Right cardiac atrium (tissue), 5 donors: ENCODE data around the gene SMAD6. TPM values are rescaled to one million over a fixed set of nuclear protein-coding genes. Genes with fewer than 3 reads are reported as not detected.

Source experiments
- ATAC-seq, 2 donors: fragments of 200-7000 bp; cut with Tn5 transposase; one replicate each; pipeline versions ENCODE4 v1.8.0 to v1.9.1; 2020; ENCODE audit warnings: moderate library complexity in 2 of 2, mild to moderate bottlenecking in 1 of 2
- DNase-seq, 3 donors: peaks; one replicate each; pipeline ENCODE4 v3.0.0-alpha.2; 2020
- H3K27ac ChIP-seq: one replicate; pipeline ENCODE4 v1.5.1; 2013; ENCODE audit warnings: mild to moderate bottlenecking, low read length, control low read depth, moderate library complexity
- H3K27me3 ChIP-seq: one replicate; pipeline ENCODE4 v1.6.1; 2013; ENCODE audit not compliant: control insufficient read depth, insufficient read depth
- H3K4me1 ChIP-seq: one replicate; pipeline ENCODE4 v1.6.1; 2013; ENCODE audit warnings: low read length; ENCODE audit not compliant: control insufficient read depth, insufficient read depth
- H3K4me3 ChIP-seq: one replicate; pipeline ENCODE4 v1.5.1; 2013; ENCODE audit warnings: low read length, control low read depth
- H3K9me3 ChIP-seq: one replicate; pipeline ENCODE4 v1.6.1; 2013; ENCODE audit warnings: low read length; ENCODE audit not compliant: control insufficient read depth
- WGBS: extraction: QIAGEN DNeasy Blood & Tissue Kit; methylation state at CpG from one replicate; pipeline ENCODE4 v1.1.7; 2013; 5-methylcytosine and 5-hydroxymethylcytosine counted together
- intact Hi-C, 4 donors: fragments of 100-400 bp; cut with DNase I; formaldehyde crosslinking; loops; one replicate each; pipeline versions ENCODE4 v1.11.0 to v1.14.0; 2022 to 2023
- polyA plus RNA-seq: library from polyadenylated mRNA; stranded (reverse); fragments of 200-250 nt; gene quantifications from one replicate; pipeline ENCODE4 v1.2.3, GENCODE V29; 2013
- total RNA-seq, 4 donors: library from RNA; stranded (reverse); fragmentation: NEBNext Ultra II Directional; extraction: Animal tissue kit (Norgen Biotek cat#: 25700); gene quantifications; one replicate each; pipeline ENCODE4 v1.2.1, GENCODE V29; 2021
- donor health status: healthy with polysubstance abuse.
- donor health status: DM: no; HTN: yes; CAD: no.
- donor health status: DM: no; HTN: no; CAD: no.
- donor health status: DM: no; HTN: yes; CAD: no; lungs with severe emphysema.
- donor health status: DM: yes; HTN: yes; CAD: no.

The SMAD6 gene
- total and polyA plus RNA-seq, 5 donors, result 31.6 to 68.8 (median 63.0) TPM

DNA sequence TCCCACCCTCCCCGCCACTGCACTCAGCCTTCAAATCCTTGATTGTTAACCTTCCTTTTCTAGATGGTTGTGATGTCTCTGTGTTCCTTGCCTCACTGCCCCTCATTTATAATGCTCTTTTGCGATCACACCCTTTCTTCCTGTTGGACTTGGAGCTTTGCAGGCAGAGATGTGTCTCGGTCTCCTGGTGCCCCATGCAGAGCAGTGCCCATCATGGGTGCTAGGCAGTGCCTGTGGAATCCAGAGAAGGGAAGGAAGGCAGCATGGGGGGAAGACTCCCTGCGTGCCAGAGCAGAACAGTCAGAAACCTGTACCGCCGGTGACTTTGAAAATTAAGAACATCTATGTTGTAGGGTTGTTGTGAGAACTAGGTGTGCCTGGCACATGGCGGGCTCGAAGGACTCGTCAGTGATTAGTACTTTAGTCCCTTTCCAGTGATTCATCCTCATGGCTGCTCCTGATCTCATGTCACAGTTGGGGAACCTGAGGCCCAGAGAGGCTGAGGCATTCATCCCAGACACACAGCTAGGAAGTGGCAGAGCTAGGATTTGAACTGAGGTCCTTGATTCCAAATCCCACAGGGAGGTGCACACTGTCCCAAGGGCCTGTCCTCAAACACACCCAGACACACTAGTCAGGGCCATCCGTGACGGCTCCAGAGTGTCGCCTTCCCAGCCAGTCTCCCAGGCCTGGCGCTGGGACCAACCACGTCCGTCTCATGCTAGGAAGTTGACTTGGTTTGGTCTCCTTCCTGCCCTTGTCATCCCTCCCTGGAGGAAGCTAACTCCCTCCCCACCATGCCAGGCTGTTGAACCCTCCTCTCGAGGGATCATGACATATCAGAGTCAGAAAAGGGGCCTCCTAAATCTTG is 58.3 kb downstream of the SMAD6 start:
- WGBS, result 50% methylated on average over 16 of the region's 16 CpGs
- Histone ChIP-seq H3K4me3 (no peak overlapping the region), H3K4me1 (peaks cover 58% of the 10 kb centered on the region), H3K27me3 (no peaks in the 10 kb centered on the region), H3K9me3 (no peaks in the 10 kb centered on the region), H3K27ac (peak overlapping the region; percentile 90)
- ATAC-seq (peak; percentile 2 to 49), DNase-seq (peak; percentile 71 to 81 (median 79))
- intact Hi-C loops, result loop anchor here in 3 of 4 donors (5.0 to 10.0 kb wide), 3 partner anchors 43 to 156 kb away; partner anchors contain the start of gene SMAD6 (in 2 of the 3)

DNA sequence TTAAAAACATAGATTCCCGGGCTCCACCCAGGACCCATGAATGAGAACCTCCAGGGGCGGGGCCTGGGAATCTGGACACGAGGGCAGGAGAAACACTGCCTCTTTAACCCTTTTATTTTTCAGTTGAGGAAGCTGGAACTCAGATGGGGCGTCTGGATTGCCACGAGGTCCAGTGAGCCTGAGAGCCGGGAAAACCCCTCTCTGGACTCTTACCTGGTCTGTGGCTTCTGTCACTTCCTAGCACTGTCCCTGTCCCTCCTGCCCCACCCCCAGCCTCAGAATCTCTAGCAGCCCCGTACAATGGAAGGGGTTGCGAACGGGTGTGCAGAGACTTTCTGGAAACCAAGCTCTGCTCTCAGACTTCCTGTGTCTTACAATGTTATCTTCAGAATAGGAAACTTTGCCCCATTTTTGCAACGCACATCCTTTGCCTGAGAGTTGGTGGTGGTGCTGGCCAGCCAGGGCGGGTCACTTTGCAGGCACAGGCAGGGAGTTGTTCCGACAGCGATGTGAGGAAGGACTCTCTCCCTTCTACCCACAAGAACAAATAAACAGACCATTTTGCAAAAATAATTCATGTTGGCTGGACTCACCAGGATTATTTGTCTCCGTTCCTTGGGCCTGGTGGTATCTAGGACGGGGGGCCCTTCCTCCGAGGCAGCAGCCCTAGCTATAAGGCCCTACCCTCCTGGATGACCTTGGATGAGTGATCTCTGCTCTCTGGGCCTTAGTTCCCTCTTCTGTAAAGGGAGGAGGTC is 59.1 kb downstream of the SMAD6 start:
- Histone ChIP-seq H3K4me1 (peaks cover 66% of the 10 kb centered on the region), H3K27me3 (no peaks in the 10 kb centered on the region), H3K4me3 (no peak overlapping the region), H3K27ac (peak overlapping the region; percentile 90), H3K9me3 (no peaks in the 10 kb centered on the region)
- DNase-seq, result peak; percentile 76 to 85 (median 78)
- intact Hi-C loops, result loop anchor here in 3 of 4 donors (5.0 to 10.0 kb wide), 3 partner anchors 44 to 156 kb away; partner anchors contain the start of gene SMAD6 (in 2 of the 3)
- ATAC-seq, result peak; percentile 27 to 73
- WGBS, result 18% methylated on average over 16 of the region's 16 CpGs

DNA sequence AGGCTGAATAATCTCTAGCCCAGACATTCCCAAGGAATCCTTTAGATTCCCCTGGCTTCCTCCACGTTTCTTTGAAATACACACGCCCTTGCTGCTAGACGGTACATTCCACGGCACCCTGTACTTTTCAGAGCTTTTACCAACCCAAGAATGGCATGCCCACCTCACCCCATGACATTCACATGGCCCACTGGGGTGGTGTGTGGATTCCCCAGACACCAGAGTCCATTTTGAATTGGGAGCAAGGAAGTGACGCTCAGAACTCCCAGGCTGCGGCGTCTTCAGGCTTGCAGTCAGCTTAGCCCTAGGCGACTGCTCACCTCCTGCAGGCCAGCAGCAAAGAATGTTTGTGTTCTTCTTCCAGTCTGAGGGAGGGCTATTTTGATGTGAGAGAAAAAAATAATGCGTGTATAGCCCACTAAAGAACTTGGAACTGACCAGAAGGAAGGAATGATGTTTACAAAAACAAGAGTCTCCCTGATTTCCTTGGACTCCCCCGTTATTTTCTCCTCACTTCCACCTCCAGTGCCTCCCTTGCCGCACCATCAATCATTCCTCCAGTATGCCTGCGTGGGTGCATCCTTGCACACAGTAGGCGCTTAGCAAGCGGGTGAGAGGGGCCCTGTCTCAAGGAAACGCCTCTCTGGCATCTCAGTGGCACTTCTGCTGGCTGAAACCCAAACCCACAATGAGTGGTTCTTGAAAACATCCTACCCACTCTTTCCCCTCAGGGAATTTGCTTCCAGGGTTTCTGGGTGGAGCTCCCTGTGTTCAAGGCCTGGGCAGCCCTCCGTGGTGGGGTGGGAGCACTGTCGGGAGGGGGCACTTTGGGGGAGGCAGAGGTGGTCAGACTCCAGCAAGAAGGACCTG is 59.9 kb downstream of the SMAD6 start:
- no peak overlapping the region for H3K4me3 ChIP-seq
- intact Hi-C loops, result loop anchor here in 3 of 4 donors (5.0 to 10.0 kb wide), 3 partner anchors 45 to 157 kb away; partner anchors contain the start of gene SMAD6 (in 2 of the 3)
- ATAC-seq, result no peak
- peak; percentile 19 to 53 (median 53) for DNase-seq
- peak overlapping the region; percentile 90 for H3K27ac ChIP-seq
- H3K27me3 ChIP-seq, result no peaks in the 10 kb centered on the region
- H3K4me1 ChIP-seq, result peaks cover 67% of the 10 kb centered on the region
- WGBS, result 45% methylated on average over 17 of the region's 17 CpGs
- no peaks in the 10 kb centered on the region for H3K9me3 ChIP-seq

DNA sequence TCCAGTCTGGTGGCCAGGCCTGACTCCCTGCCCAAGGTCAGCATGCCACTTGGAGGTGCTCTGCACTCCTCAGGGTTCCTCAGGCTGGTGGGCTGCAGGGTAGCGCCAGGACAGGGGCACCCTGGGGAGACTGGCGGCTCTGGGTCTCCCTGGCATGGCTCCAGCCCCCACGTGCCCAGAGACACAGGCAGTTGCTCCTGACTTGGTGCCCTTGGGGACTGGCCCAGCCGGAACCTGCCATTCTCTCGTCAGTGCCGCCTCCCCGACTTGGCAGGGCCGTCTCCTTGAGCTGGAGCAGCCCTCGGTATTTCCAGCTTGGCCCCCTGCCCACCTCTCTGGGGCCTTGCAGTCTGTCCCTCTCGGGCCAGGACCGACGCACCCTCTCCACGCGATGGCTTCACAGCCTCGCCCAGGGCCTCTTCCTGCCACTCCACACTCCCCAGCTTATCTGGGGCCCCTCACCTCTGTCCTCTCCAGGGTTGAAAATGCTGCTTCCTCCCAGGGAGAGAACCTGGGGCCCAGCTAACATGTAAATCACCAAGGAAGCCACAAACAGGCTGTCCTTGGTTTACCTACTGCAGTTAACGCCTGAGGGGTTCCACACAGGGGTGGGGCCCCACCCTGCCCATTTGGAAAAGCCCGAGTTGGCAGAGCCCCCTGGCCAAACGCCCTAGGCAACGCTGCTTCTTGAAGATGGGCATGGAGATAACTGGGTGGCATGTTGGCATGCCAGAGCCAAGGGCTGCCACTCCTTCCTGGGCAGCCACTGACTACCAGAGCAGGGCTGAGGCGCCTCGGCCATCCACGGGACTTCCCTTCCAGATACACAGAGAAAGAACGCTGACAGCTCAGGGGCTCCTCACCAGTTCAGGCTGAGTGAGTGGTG is 61.4 kb downstream of the SMAD6 start:
- ATAC-seq, result peak; percentile 78 to 91
- H3K4me3 ChIP-seq, result no peak overlapping the region
- WGBS, result 9% methylated on average over 23 of the region's 23 CpGs
- peak; percentile 97 to 99 (median 99) for DNase-seq
- peaks cover 62% of the 10 kb centered on the region for H3K4me1 ChIP-seq
- no peaks in the 10 kb centered on the region for H3K9me3 ChIP-seq
- H3K27ac ChIP-seq, result peak overlapping the region; percentile 90
- intact Hi-C loops, result loop anchor here in 3 of 4 donors (5.0 to 10.0 kb wide), 3 partner anchors 46 to 159 kb away; partner anchors contain the start of gene SMAD6 (in 2 of the 3)
- no peaks in the 10 kb centered on the region for H3K27me3 ChIP-seq

DNA sequence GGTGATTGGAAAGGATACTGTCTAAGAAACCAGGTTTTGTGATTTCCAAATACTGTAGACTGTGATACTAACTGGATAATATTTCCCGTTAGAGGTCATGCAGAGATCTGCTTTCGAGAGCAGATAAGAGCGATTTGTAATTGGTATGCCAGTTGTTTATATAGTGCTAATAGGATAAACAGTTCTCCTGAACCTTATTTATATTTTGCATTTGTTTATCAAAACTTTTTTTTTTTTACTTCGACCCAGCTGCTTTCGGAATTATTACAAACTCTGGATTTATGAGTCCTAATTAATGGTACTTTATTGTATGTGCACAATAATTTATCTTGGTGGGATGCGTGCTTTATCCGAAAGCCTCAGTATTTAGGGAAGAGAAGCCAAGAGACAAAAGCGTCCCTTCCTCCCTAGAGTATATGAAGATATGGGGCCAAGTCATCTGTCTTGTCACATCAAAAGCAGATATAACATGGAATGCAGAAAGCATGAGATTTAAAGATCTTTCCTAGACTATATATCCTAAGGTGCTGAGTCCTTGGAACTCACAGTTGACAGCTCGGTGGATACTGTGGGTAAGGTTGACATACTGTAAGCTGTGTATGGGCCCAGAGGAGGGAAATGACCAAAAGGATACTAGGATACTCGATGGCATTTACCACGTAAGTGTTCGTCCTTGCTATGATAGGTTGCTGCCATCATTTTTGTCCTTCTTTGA is 62.2 kb downstream of the SMAD6 start:
- 31% methylated on average over 12 of the region's 12 CpGs for WGBS
- Histone ChIP-seq H3K27ac (peak overlapping the region; percentile 90), H3K4me3 (no peak overlapping the region), H3K9me3 (no peaks in the 10 kb centered on the region), H3K4me1 (peaks cover 70% of the 10 kb centered on the region), H3K27me3 (no peaks in the 10 kb centered on the region)
- intact Hi-C loops, result loop anchor here in 3 of 4 donors (5.0 to 10.0 kb wide), 3 partner anchors 47 to 159 kb away; partner anchors contain the start of gene SMAD6 (in 2 of the 3)
- DNase-seq (no peak), ATAC-seq (no peak)

DNA sequence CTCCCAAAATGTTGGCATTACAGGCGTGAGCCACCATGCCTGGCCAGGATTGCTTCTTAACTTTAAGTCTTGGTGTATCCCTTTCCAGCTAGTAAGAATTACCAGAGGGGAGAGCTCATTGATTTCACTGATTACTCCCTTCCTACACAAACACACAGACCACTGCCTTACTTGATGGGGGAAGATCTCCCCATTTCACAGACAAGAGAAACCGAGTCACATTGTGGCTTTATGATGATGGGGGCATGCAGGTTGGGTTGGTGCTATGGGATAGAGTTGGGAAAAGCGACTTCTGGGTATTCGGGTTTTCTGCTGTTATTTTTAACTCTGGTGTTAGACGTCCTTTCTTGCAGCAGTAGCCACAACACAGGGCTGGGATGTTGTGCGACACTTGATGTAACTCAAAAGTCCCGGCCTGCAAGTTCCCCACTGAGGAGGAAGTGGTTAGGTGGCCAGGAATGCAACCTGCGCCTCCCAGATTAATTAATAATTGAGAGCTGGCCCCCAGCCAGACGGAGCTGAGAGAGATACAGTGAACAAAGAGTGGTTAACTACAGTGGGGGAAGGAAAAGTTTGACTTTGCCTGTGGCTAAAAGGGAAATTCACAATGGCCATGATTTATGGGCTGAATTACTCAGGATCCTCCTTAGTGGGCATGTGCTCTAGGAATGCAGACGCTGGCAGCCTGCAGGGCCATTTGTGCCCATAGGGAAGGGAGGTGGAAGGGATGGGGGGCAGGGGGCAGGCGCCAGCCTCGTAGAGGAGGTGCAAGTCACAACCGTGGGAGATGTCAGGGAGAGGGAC is 63.6 kb downstream of the SMAD6 start:
- Histone ChIP-seq H3K4me3 (no peak overlapping the region), H3K4me1 (peaks cover 61% of the 10 kb centered on the region), H3K27ac (peak overlapping the region; percentile 75), H3K9me3 (no peaks in the 10 kb centered on the region), H3K27me3 (no peaks in the 10 kb centered on the region)
- intact Hi-C loops, result loop anchor here in 1 of 4 donors (10.0 kb wide), 1 partner anchor 161 kb away; no protein-coding TSS in a partner anchor
- no peak for ATAC-seq
- DNase-seq, result peak in 2 of 3 donors; percentile 46 to 75
- WGBS, result 24% methylated on average over 13 of the region's 13 CpGs

DNA sequence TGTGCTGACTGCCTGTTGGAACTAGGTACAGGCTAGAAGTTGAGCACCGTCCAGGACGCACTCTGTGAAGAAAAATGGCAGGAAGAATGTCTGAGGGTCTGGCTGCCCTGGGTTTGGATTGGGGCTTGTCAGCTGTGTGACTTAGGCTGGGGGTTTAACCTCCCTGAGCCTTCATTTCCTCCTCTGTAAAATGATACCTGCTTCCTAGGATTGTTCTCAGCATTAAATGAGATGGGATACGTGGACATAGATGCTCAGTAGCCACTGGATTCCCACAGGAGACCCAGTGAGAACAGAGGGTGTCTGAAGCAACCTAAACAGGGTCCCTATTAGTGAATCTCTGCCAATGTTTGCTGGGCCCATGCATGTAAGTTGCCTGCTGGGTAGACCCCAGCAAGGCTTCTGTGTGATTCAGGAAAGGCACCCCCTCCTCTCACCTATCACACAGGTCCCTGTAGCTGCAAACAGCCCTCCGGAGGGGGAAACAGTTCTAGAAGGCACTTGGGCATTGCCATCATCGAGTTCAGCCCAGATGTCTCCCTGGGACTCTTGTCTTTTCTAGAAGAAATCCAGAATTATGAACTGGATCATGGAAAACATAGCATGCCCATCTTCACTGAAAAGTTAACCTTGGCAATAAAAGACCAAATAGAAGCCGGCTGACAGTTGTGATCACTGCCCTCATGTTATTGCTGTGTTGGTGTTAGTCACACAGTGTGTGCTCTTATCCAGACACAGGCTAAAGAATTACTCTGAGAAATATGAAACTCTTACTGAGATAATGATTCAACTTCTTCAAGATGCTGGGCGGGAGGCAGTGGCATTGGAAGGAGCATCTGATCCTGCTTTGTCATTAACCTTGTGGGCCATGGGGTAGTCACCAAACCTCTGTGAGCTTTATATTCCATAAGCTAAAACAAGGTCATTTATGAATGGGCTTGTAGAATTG is 64.5 kb downstream of the SMAD6 start:
- Histone ChIP-seq H3K4me3 (no peak overlapping the region), H3K27me3 (no peaks in the 10 kb centered on the region), H3K4me1 (peaks cover 65% of the 10 kb centered on the region), H3K9me3 (no peaks in the 10 kb centered on the region), H3K27ac (peak overlapping the region; percentile 75)
- no peak for DNase-seq
- ATAC-seq, result no peak
- WGBS, result 46% methylated on average over 7 of the region's 7 CpGs
- intact Hi-C loops, result loop anchor here in 1 of 4 donors (10.0 kb wide), 1 partner anchor 162 kb away; no protein-coding TSS in a partner anchor

DNA sequence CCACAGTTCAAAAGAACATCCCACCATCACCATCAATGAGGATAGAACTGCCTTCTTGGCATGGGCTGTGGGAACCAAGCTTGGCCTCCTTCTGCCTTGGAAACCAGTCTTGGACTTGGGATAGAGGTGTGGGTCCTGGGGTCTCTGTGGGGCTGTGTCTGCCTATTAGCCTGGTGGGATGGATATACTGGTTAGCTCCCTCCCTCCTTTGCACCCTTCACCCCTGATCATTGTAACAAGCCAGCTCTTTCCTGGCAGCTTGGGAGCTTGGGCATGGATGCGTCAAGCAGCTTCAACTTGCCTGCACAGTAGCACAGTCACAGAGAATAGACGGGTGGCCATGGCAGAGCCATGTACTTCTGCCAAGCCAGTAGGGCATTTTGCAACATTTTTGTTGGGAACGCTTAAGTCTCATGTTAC is 65.2 kb downstream of the SMAD6 start:
- no peaks in the 10 kb centered on the region for H3K9me3 ChIP-seq
- intact Hi-C loops, result loop anchor here in 1 of 4 donors (10.0 kb wide), 1 partner anchor 162 kb away; no protein-coding TSS in a partner anchor
- no peak overlapping the region for H3K4me3 ChIP-seq
- 58% methylated on average over 3 of the region's 3 CpGs for WGBS
- DNase-seq, result peak in 1 of 3 donors; percentile 14
- peaks cover 63% of the 10 kb centered on the region for H3K4me1 ChIP-seq
- H3K27ac ChIP-seq, result peak overlapping the region; percentile 20
- ATAC-seq, result no peak
- H3K27me3 ChIP-seq, result no peaks in the 10 kb centered on the region
